Measurements from ENCODE around the gene WTAP. TPM values are rescaled to one million over a fixed set of nuclear protein-coding genes. Genes with fewer than 3 reads are reported as not detected.
A peak's percentile ranks its signal among the peaks of the same experiment; 100 is the strongest.
"Not testable (repeated sequence)": the region's sequence is repeated elsewhere in the genome, so short reads cannot be mapped to it uniquely, and the experiment has no call there.

The WTAP gene
- total RNA-seq, 2 donors from 2014 or later = 70.1 to 84.7 TPM

- intact Hi-C loops (cut with DNase I) = loop anchor here (5.0 to 10.0 kb wide), 3 partner anchors 43 to 95 kb away; partner anchors contain the start of gene SOD2 (in 1 of the 2)
Observed at GRCh38 chr6:159789377-159790148, 62.3 kb downstream of the WTAP start, which contains the start of gene TCP1. TCP1 (minus strand) TSS chr6:159789602; CDS start chr6:159789468, 134 bp downstream.

GRCh38 chr6:159790149-159790955, 63.0 kb downstream of the WTAP start, which contains the start of gene MRPL18:
MRPL18 (plus strand) TSS chr6:159790467; CDS start chr6:159790588, 121 bp downstream.
- peak; percentile 98 for DNase-seq (ENCODE audit: low spot score)
- intact Hi-C loops (cut with DNase I) = loop anchor here (5.0 kb wide), 2 partner anchors 42 to 47 kb away; no protein-coding TSS in a partner anchor

More at GRCh38 chr6:159789377-159790148, 62.3 kb downstream of the WTAP start, which contains the start of gene TCP1:
- peak; percentile 100 for DNase-seq (ENCODE audit: low spot score)

GRCh38 chr6:159790956-159791598, 63.8 kb downstream of the WTAP start:
- no peak for DNase-seq (ENCODE audit: low spot score)
- intact Hi-C loops (cut with DNase I) = loop anchor here (5.0 kb wide), 2 partner anchors 41 to 46 kb away; no protein-coding TSS in a partner anchor

- intact Hi-C loops (cut with DNase I) = loop anchor here (5.0 kb wide), 2 partner anchors 37 to 42 kb away; no protein-coding TSS in a partner anchor
- not testable (repeated sequence) for DNase-seq (ENCODE audit: low spot score)
Observed at GRCh38 chr6:159794976-159795375, 67.7 kb downstream of the WTAP start.

GRCh38 chr6:159797554-159797953, 70.2 kb downstream of the WTAP start:
- DNase-seq (ENCODE audit: low spot score) = no peak

GRCh38 chr6:159800141-159800865, 73.0 kb downstream of the WTAP start, which contains the start of gene PNLDC1:
PNLDC1 (plus strand) TSS chr6:159800276; CDS start chr6:159800308, 32 bp downstream.
- no peak for DNase-seq (ENCODE audit: low spot score)
- intact Hi-C loops (cut with DNase I) = no loop called here

More at GRCh38 chr6:159797554-159797953, 70.2 kb downstream of the WTAP start:
- intact Hi-C loops (cut with DNase I) = no loop called here

GRCh38 chr6:159801935-159802334, 74.6 kb downstream of the WTAP start:
- DNase-seq (ENCODE audit: low spot score) = no peak

GRCh38 chr6:159804504-159804903, 77.2 kb downstream of the WTAP start:
- DNase-seq (ENCODE audit: low spot score) = no peak
- intact Hi-C loops (cut with DNase I) = no loop called here

More at GRCh38 chr6:159801935-159802334, 74.6 kb downstream of the WTAP start:
- intact Hi-C loops (cut with DNase I) = no loop called here

- DNase-seq (ENCODE audit: low spot score) = no peak
- intact Hi-C loops (cut with DNase I) = no loop called here
Observed at GRCh38 chr6:159805440-159806020, 78.2 kb downstream of the WTAP start.

Other genes with a start within 250 kb of the WTAP start
- 100 to 1,000 TPM; 584 to 998 TPM for gene SOD2, start 34.3 kb upstream of the WTAP start, total RNA-seq
- 10 to 100 TPM; 11.0 to 13.6 TPM for gene ACAT2, start 34.5 kb downstream of the WTAP start, total RNA-seq
- gene TCP1, start 62.1 kb downstream of the WTAP start, total RNA-seq = 100 to 1,000 TPM; 116 to 137 TPM
- 10 to 100 TPM; 62.9 to 66.4 TPM for gene MRPL18, start 63.0 kb downstream of the WTAP start, total RNA-seq
- under 1 TPM in 1 of 2 donors, not detected in 1; 0.19 TPM for gene PNLDC1, start 72.8 kb downstream of the WTAP start, total RNA-seq
- gene MAS1, start 163.5 kb downstream of the WTAP start, total RNA-seq = under 1 TPM; 0.29 to 0.42 TPM
- 10 to 100 TPM; 62.7 to 71.8 TPM for gene IGF2R, start 241.6 kb downstream of the WTAP start, total RNA-seq

All from posterior vena cava (tissue), 2 donors.